Measurements from ENCODE around the gene STK39.

Gene STK39

GRCh38 chr2:167924556-167924955 is 322.8 kb downstream of the STK39 start:
- TF ChIP-seq CTCF (IDR thresholded peaks at IDR 0.05; ENCODE audit: low read length, missing control alignments), result no peak
- DNase-seq (ENCODE audit: low read depth), result no peak
- no peak overlapping the region for H3K4me3 ChIP-seq (replicated peaks; ENCODE audit: low read depth, low read length)

GRCh38 chr2:167916756-167917155 is 330.6 kb downstream of the STK39 start:
- no peak overlapping the region for H3K4me3 ChIP-seq (replicated peaks; ENCODE audit: low read depth, low read length)
- no peak for TF ChIP-seq CTCF (IDR thresholded peaks at IDR 0.05; ENCODE audit: low read length, missing control alignments)
- no peak for DNase-seq (ENCODE audit: low read depth)

- DNase-seq (ENCODE audit: low read depth), result no peak
- TF ChIP-seq CTCF (IDR thresholded peaks at IDR 0.05; ENCODE audit: low read length, missing control alignments), result no peak
- H3K4me3 ChIP-seq (replicated peaks; ENCODE audit: low read depth, low read length), result no peak overlapping the region
Observed at GRCh38 chr2:167914969-167915368, 332.4 kb downstream of the STK39 start.

- TF ChIP-seq CTCF (IDR thresholded peaks at IDR 0.05; ENCODE audit: low read length, missing control alignments), result no peak
- no peak for DNase-seq (ENCODE audit: low read depth)
- no peak overlapping the region for H3K4me3 ChIP-seq (replicated peaks; ENCODE audit: low read depth, low read length)
Observed at GRCh38 chr2:167908786-167909185, 338.6 kb downstream of the STK39 start.

GRCh38 chr2:167905668-167906067 is 341.7 kb downstream of the STK39 start:
- no peak for DNase-seq (ENCODE audit: low read depth)
- no peak for TF ChIP-seq CTCF (IDR thresholded peaks at IDR 0.05; ENCODE audit: low read length, missing control alignments)
- no peak overlapping the region for H3K4me3 ChIP-seq (replicated peaks; ENCODE audit: low read depth, low read length)
